Germinal center (tissue), 1 donor: ENCODE data around the gene CSNK1A1.
"Not testable (repeated sequence)": the region's sequence is repeated elsewhere in the genome, so short reads cannot be mapped to it uniquely, and the experiment has no call there.

Experiments used
- DNase-seq: peaks from one replicate; pipeline ENCODE4 v3.0.0; 2012; ENCODE audit warnings: mixed read lengths, low spot score

The CSNK1A1 gene

GRCh38 chr5:149529463-149529862 lies 21.8 kb downstream of the CSNK1A1 start:
- DNase-seq, result no peak

- no peak for DNase-seq
These were observed 22.8 kb downstream of the CSNK1A1 start for GRCh38 chr5:149528281-149529060.

GRCh38 chr5:149526845-149527590 lies 24.2 kb downstream of the CSNK1A1 start:
- no peak for DNase-seq

- no peak for DNase-seq
These were observed 29.2 kb downstream of the CSNK1A1 start for GRCh38 chr5:149521739-149522685.

- no peak for DNase-seq
These were observed 31.6 kb downstream of the CSNK1A1 start for GRCh38 chr5:149519601-149520000.

- no peak for DNase-seq
These were observed 32.6 kb downstream of the CSNK1A1 start for GRCh38 chr5:149518620-149519019.

GRCh38 chr5:149517461-149518122 lies 33.6 kb downstream of the CSNK1A1 start:
- no peak for DNase-seq

- no peak for DNase-seq
These were observed 36.7 kb downstream of the CSNK1A1 start for GRCh38 chr5:149514512-149514911.

GRCh38 chr5:149513372-149513947 lies 37.8 kb downstream of the CSNK1A1 start:
- not testable (repeated sequence) for DNase-seq

GRCh38 chr5:149510136-149510535 lies 41.1 kb downstream of the CSNK1A1 start:
- DNase-seq, result no peak

GRCh38 chr5:149504677-149505076 lies 46.6 kb downstream of the CSNK1A1 start:
- no peak for DNase-seq

GRCh38 chr5:149503006-149503405 lies 48.2 kb downstream of the CSNK1A1 start:
- no peak for DNase-seq

GRCh38 chr5:149500922-149501582 lies 50.2 kb downstream of the CSNK1A1 start:
- no peak for DNase-seq

- DNase-seq, result no peak
These were observed 52.4 kb downstream of the CSNK1A1 start for GRCh38 chr5:149498724-149499336.

GRCh38 chr5:149497357-149497756 lies 53.9 kb downstream of the CSNK1A1 start:
- no peak for DNase-seq

GRCh38 chr5:149496917-149497316 lies 54.3 kb downstream of the CSNK1A1 start:
- no peak for DNase-seq

GRCh38 chr5:149496166-149496565 lies 55.1 kb downstream of the CSNK1A1 start:
- no peak for DNase-seq

GRCh38 chr5:149495673-149496072 lies 55.6 kb downstream of the CSNK1A1 start:
- no peak for DNase-seq

- DNase-seq, result no peak
These were observed 57.9 kb downstream of the CSNK1A1 start for GRCh38 chr5:149493316-149493715.

- no peak for DNase-seq
These were observed 58.5 kb downstream of the CSNK1A1 start for GRCh38 chr5:149492781-149493180.
